ENCODE measurements around the gene AQP11. TPM values are rescaled to one million over a fixed set of nuclear protein-coding genes. Genes with fewer than 3 reads are reported as not detected.
"Not testable (repeated sequence)": the region's sequence is repeated elsewhere in the genome, so short reads cannot be mapped to it uniquely, and the experiment has no call there.

The AQP11 gene
- total RNA-seq, 1 donor from 2014 or later: 0.58 TPM

- no peak for TF ChIP-seq CTCF (conservative IDR thresholded peaks at IDR 0.05; ENCODE audit: low read depth, low read length)
- H3K4me3 ChIP-seq (ENCODE audit: low read depth, low read length): no peak overlapping the region
- DNase-seq (ENCODE audit: low read depth): no peak
Measured at GRCh38 chr11:77568916-77569675, 20.7 kb upstream of the AQP11 start.

GRCh38 chr11:77569676-77570070 lies 20.1 kb upstream of the AQP11 start:
- H3K4me3 ChIP-seq (ENCODE audit: low read depth, low read length): no peak overlapping the region
- DNase-seq (ENCODE audit: low read depth): no peak
- TF ChIP-seq CTCF (conservative IDR thresholded peaks at IDR 0.05; ENCODE audit: low read depth, low read length): no peak

DNA sequence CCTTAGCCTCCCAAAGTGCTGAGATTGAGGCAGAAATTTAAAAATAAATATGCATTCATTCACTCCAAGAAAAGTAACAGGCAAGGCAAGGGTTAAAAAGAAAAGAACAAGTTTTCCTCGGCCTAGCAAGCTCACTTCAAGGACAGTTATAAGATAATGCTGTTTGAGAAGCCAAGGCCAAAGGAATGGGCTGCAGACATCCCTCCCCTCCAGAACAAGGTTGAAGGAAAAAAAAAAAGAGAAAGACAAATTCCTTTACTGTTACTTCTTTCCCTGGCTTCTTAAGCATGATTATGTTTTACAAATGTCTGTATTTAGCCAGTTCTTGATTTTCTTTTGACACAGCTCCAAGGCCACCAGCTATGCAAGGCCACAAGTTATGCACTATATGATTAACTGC lies 18.9 kb upstream of the AQP11 start:
- DNase-seq (ENCODE audit: low read depth); H3K4me3 ChIP-seq (ENCODE audit: low read depth, low read length): not testable (repeated sequence)

GRCh38 chr11:77575428-77575827 lies 14.3 kb upstream of the AQP11 start:
- DNase-seq (ENCODE audit: low read depth): not testable (repeated sequence)

GRCh38 chr11:77580712-77581337 lies 8.9 kb upstream of the AQP11 start:
- no peak for TF ChIP-seq CTCF (conservative IDR thresholded peaks at IDR 0.05; ENCODE audit: low read depth, low read length)
- no peak for DNase-seq (ENCODE audit: low read depth)
- H3K4me3 ChIP-seq (ENCODE audit: low read depth, low read length): no peak overlapping the region

More at GRCh38 chr11:77575428-77575827, 14.3 kb upstream of the AQP11 start:
- H3K4me3 ChIP-seq (ENCODE audit: low read depth, low read length): not testable (repeated sequence)

DNA sequence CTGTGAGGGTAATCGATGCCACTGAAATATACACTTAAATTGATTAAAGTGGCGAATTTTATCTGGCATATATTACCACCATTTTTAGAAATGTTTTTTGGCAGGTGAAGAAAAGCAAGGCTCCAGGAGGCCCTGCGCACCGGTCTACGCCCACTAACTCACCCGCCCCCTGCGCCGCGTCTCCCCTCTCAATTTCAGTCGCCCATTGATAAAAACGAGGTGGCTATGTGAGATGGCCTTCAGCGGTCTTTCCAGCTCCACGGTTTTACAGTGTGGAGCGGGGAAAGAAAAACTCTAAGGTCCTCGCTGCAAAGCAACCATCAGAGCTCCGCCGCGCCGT lies 602 bp upstream of the AQP11 start:
- no peak for TF ChIP-seq CTCF (conservative IDR thresholded peaks at IDR 0.05; ENCODE audit: low read depth, low read length)
- peak overlapping the region; percentile 66 for H3K4me3 ChIP-seq (ENCODE audit: low read depth, low read length)
- DNase-seq (ENCODE audit: low read depth): no peak

GRCh38 chr11:77590194-77590782 lies 535 bp downstream of the AQP11 start:
- DNase-seq (ENCODE audit: low read depth): no peak
- TF ChIP-seq CTCF (conservative IDR thresholded peaks at IDR 0.05; ENCODE audit: low read depth, low read length): peak; percentile 8
- peak overlapping the region; percentile 66 for H3K4me3 ChIP-seq (ENCODE audit: low read depth, low read length)

DNA sequence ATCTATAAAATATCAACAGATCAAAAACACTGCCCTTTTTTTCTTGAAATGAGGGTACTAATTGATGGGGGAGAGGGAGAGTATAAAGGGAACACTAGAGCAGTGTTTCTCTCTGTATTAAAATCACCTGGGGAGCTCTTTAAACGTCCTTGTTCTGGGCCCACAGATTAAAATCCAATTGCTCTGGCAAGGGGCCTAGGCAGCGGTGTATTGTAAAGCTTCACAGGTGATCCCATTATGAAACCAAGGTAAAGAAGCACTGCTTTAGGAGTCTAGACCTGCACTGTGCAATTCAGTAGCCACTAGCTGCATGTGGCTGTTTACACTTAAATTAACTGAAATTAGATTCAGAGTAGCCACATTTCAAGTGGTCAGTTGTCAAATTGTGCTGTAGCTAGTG lies 3.0 kb downstream of the AQP11 start:
- no peak for DNase-seq (ENCODE audit: low read depth)
- TF ChIP-seq CTCF (conservative IDR thresholded peaks at IDR 0.05; ENCODE audit: low read depth, low read length): no peak
- no peak overlapping the region for H3K4me3 ChIP-seq (ENCODE audit: low read depth, low read length)

All from epithelial cell of proximal tubule (primary cell).